HG03045 (cell line): ENCODE measurements around the gene MTOR.
"Not testable (repeated sequence)": the region's sequence is repeated elsewhere in the genome, so short reads cannot be mapped to it uniquely, and the experiment has no call there.

Source experiments
- ATAC-seq: cut with Tn5 transposase; IDR thresholded peaks from one replicate; pipeline ENCODE4 v1.9.1; 2021; ENCODE audit warnings: mild to moderate bottlenecking, moderate library complexity; ENCODE audit not compliant: unreplicated experiment

MTOR gene

DNA sequence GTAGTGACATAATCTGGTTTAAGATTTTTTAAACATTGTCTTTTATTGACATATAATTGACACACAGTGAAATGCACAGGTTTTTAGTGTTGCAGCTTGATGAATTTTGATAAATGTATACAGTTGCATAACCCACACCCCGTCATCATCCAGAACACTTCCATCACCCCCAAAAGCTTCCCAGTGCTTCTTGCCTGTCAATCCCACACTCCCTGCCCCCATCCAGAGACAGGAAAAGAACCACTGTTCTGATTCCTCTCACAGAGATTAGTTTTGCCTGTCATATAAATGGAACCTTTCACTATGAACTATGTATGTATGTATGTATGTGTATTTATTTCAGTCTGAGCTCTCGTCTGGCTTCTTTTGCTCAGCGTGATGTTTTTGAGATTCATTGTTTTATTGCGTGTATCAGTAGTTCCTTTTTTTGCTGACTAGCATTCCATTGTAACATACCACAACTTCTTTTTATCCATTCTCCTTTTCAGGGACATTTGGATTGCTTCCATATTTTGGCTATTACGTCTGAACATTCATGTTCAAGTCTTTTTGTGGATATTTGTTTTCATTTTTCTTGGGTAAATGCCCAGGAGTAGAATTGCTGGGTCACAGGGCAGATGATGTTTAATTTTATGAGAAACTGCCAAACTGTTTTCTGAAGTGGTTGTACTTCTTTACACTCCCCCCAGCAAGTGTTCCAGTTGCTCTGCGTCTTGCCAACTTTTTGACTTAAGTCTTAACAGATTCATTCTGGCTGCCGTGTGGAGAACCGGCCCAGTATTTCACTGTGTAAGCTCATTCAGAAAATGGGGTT is 19.4 kb upstream of the MTOR start:
- no peak for ATAC-seq

DNA sequence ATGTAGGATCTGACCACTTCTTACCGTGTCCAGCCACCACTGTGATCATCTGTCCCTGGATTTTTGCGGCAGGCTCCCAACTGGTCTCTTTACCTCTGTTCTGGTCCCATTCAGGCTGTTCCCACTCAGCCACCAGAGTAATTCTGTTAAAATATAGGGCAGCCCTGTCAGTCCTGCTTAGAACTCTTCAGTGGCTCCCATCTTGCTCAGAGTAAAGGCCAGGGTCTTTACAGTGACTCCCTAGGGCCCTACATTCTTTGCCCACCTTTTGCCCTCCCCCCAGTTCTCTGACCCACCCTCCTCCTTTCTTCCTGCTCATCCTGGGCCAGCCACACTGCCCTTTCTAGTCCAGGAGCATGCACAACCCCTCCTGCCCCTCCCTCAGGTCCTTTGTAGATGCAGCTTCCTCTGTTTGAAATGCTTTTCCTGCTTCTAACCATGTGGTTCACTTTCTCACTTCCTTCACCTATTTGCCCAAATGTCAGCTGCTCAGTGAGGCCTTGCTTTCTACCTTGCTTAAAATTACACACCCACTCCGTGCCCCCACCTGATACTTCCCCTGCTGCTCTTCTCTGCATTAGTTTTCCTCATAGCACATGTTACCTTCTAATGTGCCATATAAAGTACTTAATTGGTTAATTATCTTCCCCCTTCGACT is 18.5 kb upstream of the MTOR start:
- ATAC-seq = no peak

DNA sequence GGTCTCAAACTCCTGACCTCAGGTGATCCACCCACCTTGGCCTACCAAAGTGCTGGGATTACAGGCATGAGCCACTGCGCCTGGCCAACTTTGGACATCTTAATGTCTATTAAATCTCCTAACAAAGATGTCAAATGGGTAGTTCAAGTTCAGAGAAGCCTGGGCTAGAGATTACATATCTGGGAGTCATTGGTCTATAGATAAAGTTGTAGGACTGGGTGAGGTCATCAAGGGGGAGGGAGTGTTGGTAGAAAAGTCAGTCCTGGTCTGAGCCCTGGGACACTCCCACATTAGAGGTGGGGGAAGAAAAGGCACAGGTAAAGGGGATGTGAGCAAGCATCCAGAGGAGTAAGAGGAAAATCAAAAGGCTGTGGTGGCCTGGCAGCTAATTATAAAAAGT is 17.3 kb upstream of the MTOR start:
- no peak for ATAC-seq

DNA sequence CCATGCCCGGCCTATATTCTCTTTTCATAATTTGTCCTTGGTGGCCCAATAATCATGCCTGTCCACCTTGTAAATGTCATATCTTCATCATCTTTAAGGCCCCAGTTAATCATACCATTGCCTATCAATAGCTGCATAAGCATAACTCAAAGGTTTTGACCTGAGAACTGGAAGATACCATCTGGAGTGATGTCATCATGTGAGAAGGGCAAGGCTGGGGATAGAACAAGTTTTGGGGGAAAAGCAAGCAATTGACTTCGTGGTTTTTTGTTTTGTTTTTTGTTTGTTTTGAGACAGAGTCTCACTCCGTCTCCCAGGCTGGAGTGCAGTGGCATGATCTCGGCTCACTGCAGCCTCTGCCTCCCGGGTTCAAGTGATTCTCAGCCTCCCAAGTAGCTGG is 16.8 kb upstream of the MTOR start:
- no peak for ATAC-seq

DNA sequence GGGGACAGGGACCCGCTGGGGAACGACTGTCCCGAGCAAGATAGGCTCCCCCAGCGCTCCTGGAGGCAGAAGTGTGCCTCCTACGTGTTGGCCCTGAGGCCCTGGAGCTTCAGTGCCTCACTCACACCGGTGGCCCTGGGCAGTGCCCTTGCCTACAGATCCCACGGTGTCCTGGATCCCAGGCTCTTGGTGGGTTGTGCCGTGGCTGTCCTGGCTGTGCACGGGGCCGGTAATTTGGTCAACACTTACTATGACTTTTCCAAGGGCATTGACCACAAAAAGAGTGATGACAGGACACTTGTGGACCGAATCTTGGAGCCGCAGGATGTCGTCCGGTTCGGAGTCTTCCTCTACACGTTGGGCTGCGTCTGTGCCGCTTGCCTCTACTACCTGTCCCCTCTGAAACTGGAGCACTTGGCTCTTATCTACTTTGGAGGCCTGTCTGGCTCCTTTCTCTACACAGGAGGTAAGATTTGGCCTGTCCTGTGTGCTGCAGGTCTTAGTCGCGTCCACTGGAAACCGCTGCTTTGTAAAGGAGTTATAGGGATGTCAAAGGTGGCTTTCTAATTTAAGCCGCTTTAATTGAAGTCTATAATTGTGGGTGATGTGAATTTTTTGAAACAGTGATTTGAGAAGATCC is 11.4 kb upstream of the MTOR start:
- no peak for ATAC-seq

DNA sequence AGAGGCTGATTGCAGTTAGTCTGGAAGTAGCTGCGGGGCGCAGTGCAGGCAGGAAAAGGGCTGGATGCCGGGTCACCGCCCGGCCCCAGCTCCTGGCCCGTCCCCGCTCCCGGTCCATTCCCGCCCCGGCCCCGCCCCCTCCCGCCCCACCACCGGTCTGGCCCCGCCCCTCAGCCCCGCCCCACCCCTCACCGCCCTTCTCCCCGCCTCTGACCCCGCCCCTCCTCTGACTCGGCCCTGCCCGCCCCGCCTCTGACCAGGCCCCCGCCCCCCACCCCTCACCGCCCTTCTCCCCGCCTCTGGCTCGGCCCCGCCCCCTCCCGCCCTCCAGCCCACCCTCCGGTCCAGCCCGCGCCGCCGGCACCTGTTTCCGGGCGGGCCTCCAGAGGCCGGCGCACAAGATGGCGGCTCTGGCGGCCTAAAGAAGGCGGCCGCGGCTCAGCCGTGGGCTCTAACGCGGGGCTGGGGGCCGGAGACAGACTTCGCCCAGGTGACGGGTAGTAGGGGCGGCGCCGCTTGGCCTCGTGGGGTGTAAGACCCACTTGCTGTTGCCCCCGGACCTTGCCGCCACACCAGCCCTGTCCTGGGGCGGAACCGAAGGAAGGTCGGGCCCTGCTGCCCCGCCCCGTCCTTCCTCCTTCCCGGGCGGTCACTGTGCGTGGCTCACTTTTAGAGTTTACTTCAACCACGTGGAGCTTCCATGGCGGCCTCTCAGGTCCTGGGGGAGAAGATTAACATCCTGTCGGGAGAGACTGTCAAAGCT is 10.7 kb upstream of the MTOR start, which contains the start of gene UBIAD1:
Gene UBIAD1 (plus strand): TSS at position 367 of the 763 bp plus-strand sequence. CDS start 334 bp downstream, at position 701.
- ATAC-seq = peak; percentile 83

DNA sequence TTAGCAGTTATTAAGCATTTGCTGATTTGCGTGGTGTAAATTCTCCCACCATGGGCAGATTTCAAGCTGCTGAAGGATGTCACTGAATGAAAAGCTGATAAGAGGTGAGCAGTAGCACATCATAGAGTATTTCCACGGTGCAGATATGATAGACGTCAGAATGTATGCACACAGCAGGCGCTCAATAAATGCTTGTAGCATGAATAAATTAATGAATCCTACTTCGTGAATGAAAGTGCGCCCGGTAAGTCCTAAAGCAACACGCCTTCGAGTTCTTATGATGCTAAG is 10.1 kb upstream of the MTOR start:
- no peak for ATAC-seq

DNA sequence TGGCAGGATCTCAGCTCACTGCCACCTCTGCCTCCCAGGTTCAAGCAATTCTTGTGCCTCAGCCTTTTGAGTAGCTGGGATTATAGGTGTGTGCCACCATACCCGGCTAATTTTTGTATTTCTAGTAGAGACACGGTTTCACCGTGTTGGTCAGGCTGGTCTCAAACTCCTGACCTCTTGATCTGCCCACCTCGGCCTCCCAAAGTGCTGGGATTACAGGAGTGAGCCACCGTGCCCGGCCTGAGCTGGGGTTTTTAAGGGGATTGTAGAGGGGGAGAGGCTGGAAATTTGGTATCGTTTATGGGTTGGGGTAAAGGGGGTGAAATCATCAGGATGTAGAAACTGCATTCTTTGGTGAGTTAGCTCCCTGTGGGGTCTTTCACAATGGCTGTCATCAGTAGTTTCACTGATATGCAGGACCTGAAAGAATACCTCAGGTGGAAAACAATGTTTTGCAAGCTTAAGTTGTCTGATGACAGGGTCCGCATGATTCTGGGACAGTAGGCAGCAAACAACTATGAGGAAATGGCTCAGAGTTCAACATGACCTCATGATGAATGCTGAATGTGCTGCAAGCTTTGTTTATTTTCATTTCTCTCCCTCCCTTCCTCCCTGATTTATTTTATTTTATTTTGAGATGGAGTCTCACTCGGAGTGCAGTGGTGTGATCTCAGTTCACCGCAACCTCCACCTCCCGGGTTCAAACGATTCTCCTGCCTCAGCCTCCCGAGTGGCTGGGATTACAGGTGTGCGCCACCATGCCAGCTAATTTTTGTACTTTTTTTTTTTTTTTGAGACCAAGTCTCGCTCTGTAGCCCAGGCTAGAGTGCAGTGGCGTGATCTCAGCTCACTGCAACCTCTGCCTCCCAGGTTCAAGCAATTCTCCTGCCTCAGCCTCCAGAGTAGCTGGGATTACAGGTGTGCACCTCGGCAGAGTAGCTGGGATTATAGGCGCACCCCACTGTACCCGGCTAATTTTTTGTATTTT is 5.3 kb upstream of the MTOR start:
- not testable (repeated sequence) for ATAC-seq

DNA sequence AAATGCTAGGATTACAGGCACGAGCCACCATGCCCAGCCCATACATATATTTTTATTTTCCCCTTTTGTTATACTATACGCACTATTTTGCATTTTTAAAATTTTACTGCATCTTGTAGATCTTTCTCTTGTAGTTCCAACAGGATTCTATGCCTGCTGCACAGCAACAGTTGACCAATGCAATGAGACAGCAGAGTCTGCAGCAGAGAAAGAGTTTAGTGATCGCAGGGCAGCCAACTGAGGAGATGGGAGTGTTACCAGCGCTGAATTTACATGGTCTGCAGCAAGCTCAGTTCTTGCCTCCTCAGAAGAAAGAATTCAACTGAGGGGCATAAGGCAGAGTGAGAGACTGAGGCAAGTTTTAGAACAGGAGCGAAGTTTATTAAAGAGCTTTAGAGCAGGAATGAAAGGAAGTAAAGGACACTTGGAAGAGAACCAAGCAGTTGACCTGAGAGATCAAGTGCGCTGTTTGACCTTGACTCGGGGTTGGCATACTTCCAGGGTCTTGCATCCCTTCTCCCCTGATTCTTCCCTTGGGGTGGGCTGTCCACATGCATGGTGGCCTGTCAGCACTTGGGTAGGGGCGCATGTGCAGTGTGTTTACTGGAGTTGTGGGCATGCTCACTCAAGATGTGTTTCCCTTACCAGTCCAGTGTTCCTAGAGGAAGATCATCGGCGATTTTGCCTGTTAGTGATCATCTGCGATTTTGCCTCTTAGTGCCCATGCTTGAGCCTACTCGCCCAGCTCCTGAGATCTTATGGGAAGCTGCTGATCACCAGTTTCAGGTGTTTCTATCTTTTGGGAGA is 4.1 kb upstream of the MTOR start:
- ATAC-seq = no peak

DNA sequence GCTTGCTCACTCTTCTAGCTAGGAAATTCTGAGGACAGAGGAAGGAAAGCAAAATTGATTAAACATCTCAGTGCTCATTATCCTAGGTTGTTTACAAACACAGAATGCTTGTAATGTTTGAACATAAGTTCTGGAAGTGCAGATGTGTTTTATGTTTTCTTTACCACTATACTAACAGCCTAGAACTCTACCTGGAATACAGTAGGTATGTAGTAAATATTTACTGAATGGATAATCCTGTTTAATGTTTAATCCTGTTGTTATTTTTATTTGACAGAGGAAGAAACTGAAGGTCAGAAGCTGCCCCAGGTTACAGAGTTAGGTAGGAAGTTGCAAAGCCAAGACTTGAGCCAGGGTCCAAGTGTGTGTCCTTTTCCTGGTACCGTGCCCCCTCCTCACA is 6.1 kb downstream of the MTOR start:
- ATAC-seq = no peak

DNA sequence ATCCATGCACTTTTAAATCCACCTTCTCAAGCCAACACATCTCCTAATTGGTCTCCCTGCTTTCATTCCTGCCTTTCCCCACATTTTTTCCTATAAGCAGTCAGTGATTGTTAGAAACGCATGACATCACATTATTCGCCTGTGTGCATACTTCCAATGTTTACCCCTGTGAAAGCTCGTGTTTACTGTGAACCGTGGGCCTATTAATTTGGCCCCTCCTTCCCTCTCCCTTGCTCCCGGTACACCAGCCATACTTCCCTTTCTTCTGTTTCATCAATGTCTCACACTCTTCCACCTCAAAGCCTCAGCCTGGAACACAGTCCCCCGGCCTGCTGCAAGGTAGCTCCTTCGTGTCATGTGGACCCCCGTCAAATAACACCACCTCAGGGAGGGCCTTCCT is 9.1 kb downstream of the MTOR start:
- no peak for ATAC-seq

DNA sequence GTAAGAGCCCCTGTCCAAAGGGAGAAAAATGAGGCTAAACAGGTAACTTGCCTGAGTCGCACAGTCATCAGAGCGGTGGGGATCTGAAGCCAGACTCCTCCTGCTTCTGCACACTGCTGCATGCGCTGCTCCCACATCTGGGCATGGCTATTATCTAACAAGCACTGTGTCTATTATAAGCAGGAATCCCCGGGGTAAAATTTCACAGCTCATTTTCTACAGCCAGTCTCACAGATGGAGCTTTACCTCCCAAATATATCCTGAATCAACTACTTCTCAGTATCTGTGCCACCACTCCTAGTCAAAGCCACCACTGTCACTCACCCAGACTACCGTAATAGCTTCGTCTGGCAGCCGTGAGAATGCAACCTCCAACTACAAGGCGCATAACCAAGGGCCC is 9.8 kb downstream of the MTOR start:
- no peak for ATAC-seq

DNA sequence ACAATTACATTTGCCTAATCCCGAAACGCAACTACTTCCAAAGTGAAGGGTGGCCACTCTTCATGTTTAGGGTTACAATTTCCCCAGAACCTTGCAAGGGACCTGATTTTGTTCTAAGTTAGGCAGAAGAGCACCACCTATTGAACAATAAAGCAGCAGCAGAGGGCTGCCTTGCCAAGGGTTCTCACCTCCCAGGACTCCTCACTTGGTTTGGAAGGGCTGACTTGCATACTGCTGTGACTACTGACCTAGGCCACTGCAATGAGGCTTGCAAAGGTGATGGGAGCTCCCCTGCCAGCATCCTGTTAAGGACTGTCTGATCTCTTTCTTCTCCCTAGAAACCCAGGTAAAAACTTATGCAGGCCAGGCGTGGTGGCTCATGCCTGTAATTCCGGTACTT is 14.2 kb downstream of the MTOR start:
- no peak for ATAC-seq

DNA sequence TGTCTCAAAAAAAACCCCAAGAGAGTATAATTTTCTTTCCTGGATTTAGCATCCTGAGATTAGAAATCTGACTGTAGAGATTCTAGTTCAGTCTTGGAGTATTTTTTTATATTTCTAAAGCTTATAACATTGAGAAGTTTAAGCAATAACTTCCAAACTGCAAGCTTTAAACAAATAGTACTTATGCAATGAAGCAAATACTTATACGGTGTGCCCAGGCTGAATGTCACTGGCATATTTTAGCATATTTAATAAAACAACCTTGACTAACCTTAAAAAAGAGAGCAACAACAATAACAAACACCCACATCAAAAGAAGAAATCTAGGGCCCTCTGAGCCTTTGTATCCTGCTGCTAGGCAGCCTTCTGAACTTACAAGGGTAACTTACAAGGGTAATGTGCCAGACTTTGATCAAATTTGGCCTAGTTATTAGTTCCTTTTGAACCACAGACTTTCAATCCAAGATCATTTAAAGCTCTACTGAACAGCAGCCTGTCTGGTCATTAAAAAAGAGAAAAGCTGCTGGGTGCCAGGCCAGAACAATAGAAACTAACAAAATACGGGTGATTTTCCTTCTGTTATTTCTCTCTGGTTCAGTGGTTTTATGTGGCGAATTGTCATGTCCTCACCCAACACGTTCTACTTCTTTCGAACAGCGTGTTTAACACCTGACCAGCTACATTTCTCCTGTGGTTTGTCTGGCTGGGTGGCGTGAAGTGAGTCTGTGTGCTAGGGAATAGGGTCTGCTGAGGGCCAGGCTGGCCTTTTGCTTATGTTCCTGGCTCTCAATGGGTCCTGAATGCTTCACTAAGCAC is 16.2 kb downstream of the MTOR start:
- no peak for ATAC-seq

DNA sequence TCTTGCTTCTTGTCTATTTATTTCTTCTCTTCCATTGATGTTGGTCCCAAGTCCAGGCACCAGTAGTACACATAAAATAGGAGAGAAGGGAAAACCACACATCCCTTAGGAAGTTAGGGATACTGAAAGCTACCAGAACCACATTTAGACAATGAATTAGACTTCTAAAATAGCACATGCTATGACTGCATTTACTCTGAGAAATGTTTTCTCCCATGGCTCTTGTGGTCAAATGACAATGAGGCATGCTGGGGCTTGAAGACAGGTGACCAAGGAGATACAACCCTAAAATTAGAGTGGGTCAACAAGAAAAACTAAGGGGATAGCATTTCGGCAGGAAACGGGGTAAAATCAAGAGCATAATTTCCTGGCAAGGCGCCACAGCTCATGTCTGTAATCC is 17.1 kb downstream of the MTOR start:
- ATAC-seq = no peak

DNA sequence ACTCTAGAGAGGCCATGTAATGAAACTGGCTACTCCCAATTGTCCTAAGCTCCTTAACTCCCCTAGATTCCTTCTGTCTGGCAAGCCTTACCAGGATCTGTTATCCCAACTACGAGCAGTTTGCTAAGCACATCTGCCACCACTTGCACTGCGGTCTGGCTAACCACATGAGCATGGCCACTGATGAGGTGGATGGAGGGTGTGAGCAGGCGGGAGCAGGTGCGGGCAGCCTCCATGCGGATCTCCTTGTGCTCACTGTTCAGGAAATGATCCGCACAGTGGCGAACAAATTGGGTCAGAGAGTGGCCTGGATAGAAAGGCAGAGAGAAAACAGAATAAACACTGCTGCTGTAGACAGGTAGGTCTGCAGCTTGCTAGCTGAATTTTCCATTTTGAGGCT is 24.0 kb downstream of the MTOR start:
- no peak for ATAC-seq

DNA sequence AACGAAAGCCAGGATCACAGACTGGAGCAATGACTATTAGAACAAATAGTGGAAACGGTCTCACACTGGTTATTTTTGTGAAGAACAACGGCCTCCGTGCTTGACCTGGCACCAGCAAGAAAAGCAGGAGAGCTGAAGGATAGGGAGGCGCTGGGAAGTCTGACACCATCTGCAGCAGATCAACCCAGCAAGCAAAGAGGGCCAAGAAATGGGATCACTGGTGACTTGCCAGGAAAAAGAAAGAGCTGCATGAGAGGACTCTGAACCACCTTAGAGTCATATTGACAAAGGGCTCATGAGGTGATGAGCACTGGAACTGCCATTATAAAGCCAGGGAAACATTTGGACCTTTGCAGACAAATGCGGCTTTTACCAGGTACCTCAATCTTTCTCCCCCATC is 25.0 kb downstream of the MTOR start:
- no peak for ATAC-seq

DNA sequence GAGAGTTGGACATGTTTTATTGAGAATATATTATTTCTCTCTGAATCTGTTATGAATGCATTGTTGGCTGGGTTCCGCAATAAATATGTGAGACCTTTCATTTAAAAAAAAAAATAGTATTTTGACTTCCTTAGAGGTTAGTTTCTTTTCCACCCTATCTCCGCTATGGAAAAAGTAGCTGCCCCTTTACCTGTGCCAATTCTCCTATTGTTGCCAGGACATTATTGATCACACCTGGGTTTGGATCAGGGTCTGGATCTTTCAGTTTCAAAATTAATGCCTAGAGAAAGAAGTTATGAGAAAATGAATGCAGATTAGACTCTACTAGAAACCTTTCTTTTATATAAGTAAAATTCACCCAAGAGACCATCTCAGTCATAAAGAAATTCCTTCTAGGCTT is 29.1 kb downstream of the MTOR start:
- ATAC-seq = no peak

DNA sequence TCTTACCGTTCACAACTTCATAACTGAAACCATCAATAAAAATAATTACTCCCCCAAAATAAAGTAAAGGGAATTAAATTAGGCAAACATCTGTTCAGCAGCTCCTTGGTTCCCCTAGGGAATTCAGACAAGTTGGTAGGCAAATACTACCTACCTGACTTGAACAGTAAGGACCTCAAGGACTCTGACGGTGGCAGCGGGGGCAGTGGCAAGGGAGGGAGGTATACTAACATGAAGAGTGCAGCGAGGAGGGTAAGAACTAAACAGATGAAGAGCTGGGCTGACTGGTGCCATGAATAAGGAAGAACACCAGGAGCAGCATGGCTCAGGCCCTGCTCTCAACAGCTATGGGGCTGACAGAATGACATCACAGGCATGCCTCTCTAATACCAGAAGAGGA is 33.1 kb downstream of the MTOR start:
- no peak for ATAC-seq
